Activated CD4-positive, CD25-positive, alpha-beta regulatory T cell treated with anti-CD3 and anti-CD28 coated beads, Interleukin-2, amount 50 U/mL, for 72 hours (primary cell): Measurements from ENCODE around the gene TRIM36.

ENCODE experiments used
- DNase-seq: peaks from one replicate; pipeline ENCODE4 v3.0.0; 2021

The TRIM36 gene

DNA sequence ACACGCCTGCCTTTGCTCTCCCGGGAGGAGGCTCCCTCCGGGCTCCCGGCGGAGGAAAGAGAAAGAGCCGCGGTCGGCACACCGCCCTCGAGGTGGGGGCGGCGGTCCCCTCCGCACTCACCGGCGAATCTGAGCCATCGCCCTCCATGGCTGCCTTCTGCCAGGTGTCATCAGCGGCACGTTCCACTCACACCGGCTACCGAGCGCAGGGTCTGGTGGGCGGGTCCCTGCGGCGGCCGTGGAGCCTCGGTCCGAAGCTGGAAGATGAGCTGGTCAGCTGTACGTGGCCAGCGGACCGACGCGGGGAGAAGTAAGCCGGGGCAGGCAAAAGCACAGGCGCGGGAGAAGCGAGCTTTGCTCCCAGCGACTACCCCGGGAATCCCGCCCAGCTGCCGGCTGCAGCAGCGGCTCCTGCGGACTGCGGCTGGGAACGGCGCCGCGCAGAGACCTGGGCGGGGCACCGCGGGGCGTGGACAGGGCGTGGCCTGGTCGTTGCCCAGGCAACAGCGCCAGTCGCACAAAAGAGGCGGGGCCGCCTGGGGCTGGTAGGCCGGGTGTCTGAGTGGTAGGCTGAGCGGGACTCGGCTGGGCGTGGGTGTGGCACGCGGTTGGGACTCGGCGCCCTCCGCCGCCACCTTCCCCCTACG, at the start of gene TRIM36:
TSS of gene TRIM36 (minus strand) at position 422 of the 647 bp plus-strand sequence. CDS start at position 148, 274 bp downstream.
- peak; percentile 91 for DNase-seq

DNA sequence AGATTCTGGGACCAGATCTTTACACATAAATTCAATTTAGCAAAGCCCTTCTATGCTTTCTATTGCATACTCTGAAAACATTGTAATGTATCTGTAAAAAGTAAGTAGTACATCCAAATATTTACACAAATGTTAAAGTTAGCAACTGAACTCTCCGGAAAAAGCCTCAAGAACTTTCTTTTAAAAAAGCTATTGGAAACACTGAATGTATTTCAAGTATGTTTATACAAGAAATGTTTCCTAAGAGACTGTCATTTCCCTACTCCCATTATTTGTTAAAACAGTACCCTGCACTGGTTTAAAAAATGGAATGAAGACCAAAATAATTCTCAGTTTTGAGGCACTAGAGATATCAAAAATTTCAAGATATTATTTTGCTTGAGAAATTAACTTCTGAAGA, 44.8 kb upstream of the TRIM36 start:
- no peak for DNase-seq

GRCh38 chr5:115209279-115209678, 39.6 kb upstream of the TRIM36 start:
- DNase-seq, result no peak

DNA sequence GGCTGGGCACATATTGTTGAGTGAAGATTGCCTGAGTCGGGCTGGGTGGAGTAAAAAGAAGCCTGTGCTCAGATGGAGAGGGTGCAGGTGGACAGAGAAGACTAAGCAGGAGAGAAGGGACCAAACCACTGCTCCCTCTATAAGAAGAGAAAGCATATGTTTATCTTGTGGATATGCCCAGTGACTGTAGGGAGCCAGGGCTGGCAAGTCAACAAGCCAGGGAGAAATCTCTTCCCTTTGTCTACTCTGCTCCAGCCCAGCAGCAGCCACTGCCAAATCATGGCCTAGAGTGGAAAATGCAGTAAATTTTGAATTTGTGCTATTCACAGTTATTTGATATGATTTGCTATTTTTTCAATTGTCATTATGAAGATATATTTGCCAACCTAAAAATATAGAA, 33.2 kb upstream of the TRIM36 start:
- DNase-seq, result no peak

GRCh38 chr5:115196161-115196560, 26.5 kb upstream of the TRIM36 start:
- no peak for DNase-seq

- no peak for DNase-seq
These were observed 25.0 kb upstream of the TRIM36 start for GRCh38 chr5:115194676-115195075.

DNA sequence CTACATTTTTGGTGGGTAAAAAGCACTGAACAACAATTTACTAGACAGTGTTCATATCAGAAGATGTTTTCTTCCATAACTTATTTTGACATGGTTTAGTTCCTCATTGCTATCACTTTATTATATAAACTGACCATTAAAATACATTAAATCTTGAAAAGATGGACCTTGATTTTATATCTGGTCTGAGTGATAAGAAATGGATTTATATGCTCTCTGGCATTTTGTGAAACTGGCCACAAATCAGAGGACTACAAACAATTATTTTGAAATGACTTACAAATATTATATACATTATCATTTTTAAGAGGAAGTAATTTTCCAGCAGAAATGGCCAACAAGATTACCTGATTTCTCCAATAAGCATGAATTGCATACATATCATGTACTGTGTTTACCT, 23.6 kb upstream of the TRIM36 start:
- no peak for DNase-seq

DNA sequence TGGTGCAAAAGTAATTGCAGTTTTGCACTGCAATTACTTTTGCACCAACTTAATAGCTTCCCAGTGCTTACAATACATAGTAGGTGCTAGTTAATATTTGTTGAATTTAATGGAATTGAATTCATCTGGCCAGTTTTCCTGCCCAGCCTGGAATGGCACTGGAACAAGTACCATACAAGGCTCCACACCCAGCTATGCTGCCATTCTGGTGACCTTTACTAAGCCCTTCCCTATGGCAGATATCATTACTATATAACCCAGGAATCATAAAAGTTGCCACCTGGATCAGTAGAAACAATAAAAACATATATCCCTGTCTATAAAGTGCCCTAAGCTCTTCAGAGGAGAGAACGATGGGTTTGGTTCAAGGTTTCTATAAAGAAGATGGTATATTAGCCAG, 22.4 kb upstream of the TRIM36 start:
- DNase-seq, result no peak

DNA sequence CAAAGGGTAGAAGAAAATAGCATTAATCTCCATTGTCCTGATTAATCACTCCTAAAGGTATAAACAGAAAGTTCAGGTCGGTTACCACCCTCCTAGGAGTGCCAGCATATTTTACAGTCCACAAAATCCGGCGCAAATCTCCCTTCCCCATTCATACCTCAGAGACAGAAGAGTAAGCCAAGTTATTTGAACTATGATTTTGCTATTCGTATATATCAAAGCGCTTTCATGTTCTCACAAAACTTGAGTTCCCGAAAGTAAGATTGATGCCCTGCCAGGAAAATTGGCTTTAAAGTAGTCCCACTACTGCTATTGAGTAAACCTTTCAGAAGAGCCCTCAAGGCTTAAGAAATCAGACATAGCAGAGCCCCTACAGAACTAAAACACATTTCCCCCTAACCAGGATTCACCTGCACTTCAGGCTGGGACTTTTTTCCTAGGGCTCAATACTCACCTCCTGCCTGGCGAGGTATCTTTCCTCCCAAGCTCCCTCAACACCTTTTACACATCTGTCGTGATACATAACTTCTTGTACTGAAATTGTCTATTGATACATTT, 21.8 kb upstream of the TRIM36 start:
- no peak for DNase-seq

GRCh38 chr5:115190388-115190787, 20.7 kb upstream of the TRIM36 start:
- no peak for DNase-seq

- no peak for DNase-seq
These were observed 20.2 kb upstream of the TRIM36 start for GRCh38 chr5:115189866-115190265.

GRCh38 chr5:115186794-115187193, 17.1 kb upstream of the TRIM36 start:
- DNase-seq, result no peak

- DNase-seq, result no peak
These were observed 15.1 kb upstream of the TRIM36 start for GRCh38 chr5:115184770-115185169.

DNA sequence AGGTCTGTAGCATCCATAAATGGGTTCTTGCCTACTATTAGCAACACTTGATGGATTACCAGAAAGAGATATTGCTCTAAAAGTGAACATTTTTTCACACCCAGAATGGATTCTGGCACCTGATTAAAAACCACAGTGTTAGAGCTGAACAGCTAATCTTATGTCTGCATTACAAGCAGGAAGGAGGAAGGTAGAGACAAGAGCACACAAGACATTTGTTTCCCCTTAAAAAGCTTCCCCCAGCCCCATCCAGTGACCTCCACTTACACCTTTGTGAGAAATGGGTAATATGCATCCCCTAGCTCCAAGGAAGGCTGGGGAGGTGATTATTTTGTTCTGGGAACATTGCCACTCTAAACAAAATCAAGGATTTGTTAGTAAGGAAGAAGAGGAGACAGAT, 12.0 kb upstream of the TRIM36 start:
- DNase-seq, result no peak

DNA sequence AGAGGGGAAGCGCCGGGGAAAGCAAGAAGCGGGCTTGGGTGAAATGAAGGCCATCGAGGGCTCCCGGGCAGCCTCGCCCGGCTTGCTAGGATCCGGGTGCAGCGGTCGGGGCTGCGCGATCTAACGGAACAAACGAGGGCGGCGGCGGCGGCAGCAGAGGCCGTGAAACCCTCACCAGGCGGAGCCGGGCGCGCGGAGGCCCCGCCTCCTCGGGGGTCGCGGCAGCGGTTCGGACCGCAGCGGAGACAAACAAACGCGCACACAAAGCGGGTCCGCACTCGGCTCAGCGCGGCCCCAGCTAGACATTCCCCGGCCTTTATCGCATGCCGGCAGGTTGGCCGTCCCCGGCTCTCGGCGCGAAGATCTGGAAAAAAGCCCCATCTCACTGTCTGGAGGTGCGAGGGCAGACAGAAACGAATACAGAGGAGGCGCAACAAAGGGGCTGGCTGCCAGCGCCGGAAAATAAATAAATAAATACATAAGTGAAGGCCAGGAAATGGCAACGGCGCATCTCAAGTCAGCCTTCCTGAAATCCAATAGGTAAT, 10.5 kb upstream of the TRIM36 start:
- no peak for DNase-seq

DNA sequence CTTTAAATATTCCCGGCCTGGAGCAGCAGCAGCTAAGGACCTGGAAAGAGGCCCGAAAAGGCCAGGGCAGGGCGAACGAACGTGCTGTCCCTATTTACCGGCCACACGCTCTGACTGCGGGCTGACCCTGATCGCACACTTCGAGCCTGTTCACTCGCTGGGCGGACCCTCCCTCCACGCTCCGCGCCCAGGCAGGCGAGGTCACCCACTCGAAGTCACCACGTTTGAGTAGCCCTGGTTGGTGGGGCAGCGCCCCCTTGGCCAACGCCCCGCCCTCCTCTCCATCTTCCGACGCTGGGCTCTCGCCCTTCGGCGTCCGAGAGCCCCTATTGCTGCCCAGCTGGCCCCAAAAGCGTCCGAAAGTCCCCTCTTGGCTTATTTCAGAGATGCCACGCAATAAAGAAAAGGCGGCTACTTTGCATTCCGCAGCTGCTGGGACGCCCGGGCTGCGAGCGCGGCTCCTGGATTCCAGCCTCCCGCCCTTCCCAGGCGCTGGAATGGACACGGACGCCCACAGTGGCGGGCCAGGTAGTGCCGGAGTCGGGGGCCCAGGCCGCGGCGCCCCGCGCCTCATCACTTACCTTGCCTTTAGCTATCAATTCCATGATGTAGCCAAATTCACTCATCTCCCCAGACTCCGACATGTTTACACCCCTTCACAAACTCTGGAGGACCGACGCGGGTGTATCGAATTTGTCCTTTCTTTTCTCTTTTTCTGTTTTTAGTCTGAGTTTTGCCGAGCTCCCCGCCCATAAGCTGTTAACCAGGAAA, 9.9 kb upstream of the TRIM36 start:
- no peak for DNase-seq

DNA sequence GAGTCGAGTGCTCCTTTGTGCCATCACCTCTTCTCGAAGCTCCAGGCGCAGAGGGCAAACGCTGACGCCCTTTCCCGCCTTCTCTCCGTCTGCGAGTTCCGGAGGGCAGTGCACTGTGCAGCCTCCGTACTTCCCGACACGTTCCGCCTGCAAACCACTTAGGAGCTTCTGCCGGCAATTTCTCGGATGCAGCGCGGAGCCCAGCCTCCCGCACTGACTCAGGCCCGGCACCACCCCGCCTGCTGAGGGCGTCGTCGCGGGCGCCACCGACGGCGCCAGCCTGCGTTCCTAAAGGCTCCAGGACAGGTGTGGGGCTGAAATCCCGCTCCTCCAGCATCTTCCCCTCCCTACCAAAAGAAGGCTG, 9.3 kb upstream of the TRIM36 start:
- DNase-seq, result no peak

GRCh38 chr5:115170929-115171510, 1.3 kb upstream of the TRIM36 start:
- DNase-seq, result no peak

GRCh38 chr5:115170134-115170928, 623 bp upstream of the TRIM36 start:
- DNase-seq, result no peak

DNA sequence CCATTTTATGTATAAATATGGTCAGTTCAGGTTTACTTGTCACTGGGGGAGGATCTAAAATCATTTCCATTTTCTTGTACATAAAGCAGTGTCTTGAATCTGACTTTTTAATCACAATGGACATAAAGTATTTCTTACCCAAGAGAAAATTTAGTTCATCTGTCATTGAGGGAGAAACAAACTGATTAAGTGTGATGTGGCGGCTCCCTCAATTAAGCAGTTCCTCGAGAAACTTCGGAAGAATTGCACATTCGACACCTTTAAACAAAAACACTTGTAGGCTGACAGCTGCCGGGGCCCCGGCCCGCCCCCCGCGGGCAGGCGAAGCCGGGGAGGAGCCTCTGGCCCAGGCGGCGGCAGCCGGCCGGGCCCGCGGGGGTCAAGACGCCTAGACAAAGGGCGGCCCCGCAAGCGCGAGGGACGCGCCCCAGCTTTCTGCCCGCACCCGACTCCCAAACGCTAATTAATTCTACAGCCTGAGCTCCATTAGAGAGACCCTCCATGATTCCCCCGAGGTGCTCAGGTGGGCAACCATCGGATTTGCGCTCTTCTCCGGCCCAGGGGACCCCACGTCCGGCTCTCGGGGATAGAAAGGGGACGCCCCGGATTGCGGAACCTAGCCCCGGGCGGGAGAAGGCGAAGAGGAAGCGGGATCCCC, 750 bp downstream of the TRIM36 start:
- DNase-seq, result no peak

GRCh38 chr5:115166744-115167393, 2.8 kb downstream of the TRIM36 start:
- DNase-seq, result no peak

DNA sequence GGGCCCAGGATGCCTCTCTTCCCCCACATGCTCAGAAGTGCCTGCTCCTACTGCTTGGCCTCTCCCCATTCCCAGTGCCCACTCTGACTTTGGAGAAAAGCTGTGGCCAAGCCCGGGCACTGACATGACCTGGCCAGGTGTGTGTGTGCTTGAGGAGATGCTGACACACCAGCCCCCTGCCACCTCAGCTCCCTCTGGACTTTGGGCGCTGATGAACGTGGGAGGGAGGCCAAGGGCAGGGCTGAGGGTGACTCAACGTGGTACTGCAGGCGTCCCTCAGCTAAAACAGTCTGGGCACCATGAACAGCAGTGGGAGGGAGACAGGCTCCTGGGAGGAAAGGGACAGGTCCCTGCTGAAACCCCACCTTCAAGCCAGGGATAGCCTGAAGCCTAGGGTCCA, 3.9 kb downstream of the TRIM36 start:
- DNase-seq, result no peak
